ACC112 (cell line): ENCODE results near the gene AFF1.

ENCODE experiments used
- H2AFZ ChIP-seq: fragments of 200-600 bp; sonication (generic); one replicate; pipeline ENCODE4 v1.6.0; 2017; ENCODE audit warnings: antibody characterized with exemption, low read length; ENCODE audit not compliant: unreplicated experiment
- H3K27ac ChIP-seq: fragments of 200-600 bp; sonication (generic); 2 replicates; pipeline ENCODE4 v1.5.1; 2014; ENCODE audit warnings: low read depth, mild to moderate bottlenecking, antibody characterized with exemption, low read length, moderate library complexity
- H3K27me3 ChIP-seq: fragments of 200-600 bp; sonication (generic); 2 replicates; pipeline ENCODE4 v1.6.1; 2014; ENCODE audit warnings: mild to moderate bottlenecking, antibody characterized with exemption, low read length, moderate library complexity, mixed read lengths; ENCODE audit not compliant: insufficient read depth
- H3K36me3 ChIP-seq: fragments of 200-600 bp; sonication (generic); 2 replicates; pipeline ENCODE4 v1.6.1; 2016; ENCODE audit warnings: mild to moderate bottlenecking, antibody characterized with exemption, low read length, moderate library complexity, mixed read lengths; ENCODE audit not compliant: insufficient read depth
- H3K4me1 ChIP-seq: fragments of 200-600 bp; sonication (generic); one replicate; pipeline ENCODE4 v1.6.1; 2016; ENCODE audit warnings: low read length, mixed read lengths; ENCODE audit not compliant: insufficient read depth, unreplicated experiment, control insufficient read depth
- H3K4me3 ChIP-seq: fragments of 200-600 bp; sonication (generic); 2 replicates; pipeline ENCODE4 v1.5.1; 2014; ENCODE audit warnings: mild to moderate bottlenecking, low read depth, low read length
- H3K79me2 ChIP-seq: fragments of 200-600 bp; sonication (generic); one replicate; pipeline ENCODE4 v1.6.0; 2016; ENCODE audit warnings: low read length; ENCODE audit not compliant: control insufficient read depth, unreplicated experiment, insufficient read depth

Gene AFF1

DNA sequence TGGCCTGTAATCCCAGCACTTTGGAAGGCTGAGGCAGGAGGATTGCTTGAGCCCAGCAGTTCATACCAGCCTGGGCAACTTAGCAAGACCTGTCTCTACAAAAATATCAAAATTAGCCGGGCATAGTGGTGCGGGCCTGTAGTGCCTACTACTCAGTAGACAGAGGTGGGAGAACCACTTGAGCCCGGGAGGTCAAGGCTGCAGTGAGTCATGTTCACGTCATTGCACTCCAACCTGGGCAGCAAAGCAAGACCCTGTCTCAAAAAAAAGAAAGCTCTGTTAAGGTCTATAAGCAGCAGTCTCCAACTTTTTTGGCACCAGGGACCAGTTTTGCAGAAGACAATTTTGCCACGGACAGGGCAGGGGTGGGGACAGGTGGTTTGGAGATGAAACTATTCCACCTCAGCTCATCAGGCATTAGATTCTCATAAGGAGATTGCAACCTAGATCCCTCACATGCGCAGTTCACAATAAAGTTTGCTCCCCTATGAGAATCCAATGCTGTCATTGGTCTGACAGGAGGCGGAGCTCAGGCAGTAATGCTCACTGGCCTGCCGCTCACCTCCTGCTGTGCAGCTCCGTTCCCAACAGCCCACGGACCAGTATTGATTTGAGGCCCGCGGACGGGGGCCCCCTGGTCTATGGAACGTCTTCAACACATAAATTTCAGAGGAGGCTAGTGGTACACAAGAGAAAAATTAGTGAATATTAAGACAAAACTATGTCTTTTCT is 217.7 kb downstream of the AFF1 start:
- H3K4me1 ChIP-seq: no peaks in the 10 kb centered on the region
- no peak overlapping the region for H2AFZ ChIP-seq
- no peak overlapping the region for H3K4me3 ChIP-seq
- no peaks in the 10 kb centered on the region for H3K27me3 ChIP-seq
- H3K36me3 ChIP-seq: no peaks in the 10 kb centered on the region
- no peak overlapping the region for H3K27ac ChIP-seq
- no peaks in the 10 kb centered on the region for H3K79me2 ChIP-seq

DNA sequence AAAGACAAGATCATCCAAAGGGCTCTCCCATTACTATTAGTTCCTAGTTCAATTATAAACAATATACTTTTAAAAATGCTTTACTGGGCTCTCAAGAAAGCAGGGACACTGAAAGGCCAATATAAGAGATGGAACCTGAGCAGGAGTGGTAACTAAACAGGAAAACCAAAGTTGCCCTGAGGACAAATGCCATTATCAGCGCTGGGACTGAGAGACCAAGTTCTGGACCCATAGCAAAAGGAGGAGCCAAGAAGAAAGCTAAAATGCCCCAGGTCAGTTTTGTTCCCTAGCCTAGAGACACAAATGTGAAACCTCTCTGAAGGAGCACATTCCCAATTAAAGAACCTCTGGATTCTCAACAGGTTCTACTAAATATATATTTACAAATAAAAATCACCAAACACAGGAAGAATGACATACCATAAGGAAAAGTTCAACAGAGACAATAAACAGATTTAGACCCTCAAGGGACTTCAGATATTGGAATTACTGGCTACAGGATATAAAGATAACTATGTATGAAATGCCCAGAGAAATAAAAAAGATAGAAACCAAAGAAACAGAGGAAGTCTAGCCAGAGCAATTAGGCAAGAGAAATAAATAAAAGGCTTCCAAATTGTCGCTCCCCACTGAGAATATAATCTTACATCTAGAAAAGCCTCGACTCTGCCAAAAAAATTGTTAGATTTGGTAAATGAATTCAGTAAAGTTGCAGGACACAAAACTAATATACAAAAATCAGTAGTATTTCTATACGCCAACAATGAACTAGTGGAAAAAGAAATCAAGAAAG is 218.5 kb downstream of the AFF1 start:
- Histone ChIP-seq H3K4me3 (no peak overlapping the region), H3K4me1 (no peaks in the 10 kb centered on the region), H3K36me3 (no peaks in the 10 kb centered on the region), H3K27me3 (no peaks in the 10 kb centered on the region), H3K27ac (no peak overlapping the region), H2AFZ (no peak overlapping the region), H3K79me2 (no peaks in the 10 kb centered on the region)

DNA sequence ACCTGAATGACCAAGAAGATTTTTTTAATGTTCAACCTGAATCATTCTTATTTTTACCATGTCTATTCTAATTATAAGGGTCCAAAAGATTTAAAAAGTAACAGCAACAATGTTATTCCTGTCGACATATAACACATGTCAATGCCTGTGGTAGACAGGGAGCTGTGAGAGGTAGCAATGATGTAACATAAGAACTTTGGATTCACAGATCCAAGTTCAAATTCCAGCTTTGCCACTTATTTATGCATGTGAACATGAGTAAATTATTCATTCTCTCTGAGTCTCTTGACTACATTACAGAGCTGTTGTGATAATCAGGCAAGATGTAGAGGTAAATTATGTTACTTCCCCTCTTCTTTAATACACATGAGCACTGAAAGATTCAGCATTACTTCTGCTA is 231.1 kb downstream of the AFF1 start:
- Histone ChIP-seq H3K4me1 (no peaks in the 10 kb centered on the region), H3K79me2 (no peaks in the 10 kb centered on the region), H3K36me3 (no peaks in the 10 kb centered on the region), H3K27me3 (no peaks in the 10 kb centered on the region), H2AFZ (no peak overlapping the region), H3K27ac (no peak overlapping the region), H3K4me3 (no peak overlapping the region)

DNA sequence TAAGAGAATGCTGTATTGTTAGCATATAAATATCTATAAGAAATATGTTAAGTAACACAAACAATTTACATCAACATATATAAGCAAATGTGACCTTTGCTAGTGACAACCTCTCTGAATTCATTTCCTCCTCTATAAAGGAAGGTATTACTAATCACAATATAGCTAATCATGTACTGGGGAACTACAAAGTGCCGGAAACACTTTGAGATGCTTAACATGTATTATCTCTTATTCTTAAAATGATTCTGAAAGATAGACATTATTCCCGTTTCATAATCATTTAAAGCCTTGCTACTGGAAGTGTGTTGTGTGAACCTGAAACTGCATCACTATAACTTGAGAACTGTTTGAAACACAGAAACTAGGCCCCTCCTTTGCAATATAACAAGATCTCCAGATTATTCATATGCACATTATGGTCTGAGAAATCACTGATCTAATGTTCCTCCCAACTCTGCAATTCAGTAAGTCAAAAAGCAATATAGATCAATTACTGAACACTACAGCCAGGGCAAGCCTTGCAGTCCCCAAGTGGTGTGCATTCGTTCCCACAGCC is 231.6 kb downstream of the AFF1 start:
- Histone ChIP-seq H3K4me1 (no peaks in the 10 kb centered on the region), H3K27ac (no peak overlapping the region), H3K4me3 (no peak overlapping the region), H3K27me3 (no peaks in the 10 kb centered on the region), H3K36me3 (no peaks in the 10 kb centered on the region), H2AFZ (no peak overlapping the region), H3K79me2 (no peaks in the 10 kb centered on the region)

DNA sequence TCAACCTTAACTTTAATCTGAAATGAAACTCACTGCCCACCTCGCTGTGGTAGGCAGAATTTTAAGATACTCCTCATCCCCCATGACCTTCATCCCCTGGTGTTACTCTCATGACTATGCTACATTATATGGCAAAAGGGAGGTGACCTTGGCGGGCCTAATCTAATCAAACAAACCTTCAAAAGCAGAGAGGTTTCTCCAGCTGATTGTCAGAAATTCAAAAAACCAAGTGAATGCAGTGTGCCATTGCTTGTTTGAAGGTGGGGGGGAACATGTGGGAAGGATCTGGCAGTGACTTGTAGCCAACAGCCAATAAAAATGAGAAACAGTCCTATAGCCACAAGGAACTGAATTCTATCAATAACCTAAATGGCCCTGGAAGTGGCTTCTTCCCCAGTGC is 237.1 kb downstream of the AFF1 start:
- no peaks in the 10 kb centered on the region for H3K79me2 ChIP-seq
- no peaks in the 10 kb centered on the region for H3K36me3 ChIP-seq
- no peak overlapping the region for H3K27ac ChIP-seq
- H3K4me3 ChIP-seq: no peak overlapping the region
- H3K4me1 ChIP-seq: no peaks in the 10 kb centered on the region
- H2AFZ ChIP-seq: no peak overlapping the region
- H3K27me3 ChIP-seq: no peaks in the 10 kb centered on the region

DNA sequence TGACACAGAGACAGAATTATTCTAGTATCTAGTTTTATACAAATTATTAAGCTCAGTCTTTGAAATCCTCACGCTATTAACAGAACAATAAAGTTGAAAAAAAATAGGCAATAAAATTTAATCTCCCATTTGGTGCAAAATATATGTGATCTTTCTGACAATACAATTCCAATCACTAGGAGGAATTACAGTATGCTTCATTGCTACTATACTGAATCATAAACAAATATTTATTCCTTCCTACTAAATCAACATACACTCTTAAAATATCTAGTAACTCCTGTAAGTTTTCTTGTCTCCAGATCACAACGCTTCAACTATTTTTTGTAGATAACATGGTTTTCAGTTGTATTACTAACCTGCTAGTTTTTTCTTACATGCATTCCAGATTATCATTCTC is 239.9 kb downstream of the AFF1 start:
- Histone ChIP-seq H2AFZ (no peak overlapping the region), H3K27ac (no peak overlapping the region), H3K79me2 (no peaks in the 10 kb centered on the region), H3K36me3 (no peaks in the 10 kb centered on the region), H3K27me3 (no peaks in the 10 kb centered on the region), H3K4me3 (no peak overlapping the region), H3K4me1 (no peaks in the 10 kb centered on the region)

DNA sequence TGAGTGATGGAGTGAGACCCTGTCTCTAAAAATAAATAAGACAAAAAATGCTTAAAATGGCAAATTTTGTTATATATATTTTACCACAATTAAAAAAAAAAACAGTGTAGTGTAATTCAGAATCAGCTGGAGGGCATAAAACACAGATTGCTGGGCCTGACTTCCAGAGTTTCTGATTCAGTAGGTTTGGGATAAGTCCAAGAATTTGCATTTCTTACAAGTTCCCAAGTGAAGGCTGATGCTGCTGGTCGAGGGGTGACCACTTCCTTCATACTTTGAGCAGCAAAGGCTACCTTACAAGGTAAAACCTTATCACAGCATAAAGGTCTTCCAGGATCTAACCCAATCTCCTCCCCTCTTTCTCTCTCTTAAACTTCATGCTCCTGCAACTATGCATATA is 244.9 kb downstream of the AFF1 start:
- no peak overlapping the region for H2AFZ ChIP-seq
- no peaks in the 10 kb centered on the region for H3K4me1 ChIP-seq
- no peaks in the 10 kb centered on the region for H3K27me3 ChIP-seq
- H3K4me3 ChIP-seq: no peak overlapping the region
- no peak overlapping the region for H3K27ac ChIP-seq
- no peaks in the 10 kb centered on the region for H3K79me2 ChIP-seq
- no peaks in the 10 kb centered on the region for H3K36me3 ChIP-seq

DNA sequence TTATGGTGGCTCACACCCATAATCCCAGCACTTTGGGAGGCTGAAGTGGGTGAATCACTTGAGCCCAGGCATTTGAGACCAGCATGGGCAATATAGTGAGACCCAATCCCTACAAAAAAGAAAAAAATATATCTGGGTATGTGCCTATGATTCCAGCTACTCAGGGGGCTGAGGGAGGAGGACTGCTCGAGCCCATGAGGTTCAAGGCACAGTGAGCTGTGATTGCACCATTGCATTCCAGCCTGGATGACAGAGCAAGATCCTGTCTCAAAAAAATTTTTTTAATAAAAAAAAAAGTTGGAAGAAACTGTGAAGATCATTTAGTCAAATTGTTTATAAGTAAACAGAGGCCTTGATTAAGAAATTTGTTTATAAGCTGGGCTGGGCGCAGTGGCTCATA is 246.0 kb downstream of the AFF1 start:
- no peaks in the 10 kb centered on the region for H3K36me3 ChIP-seq
- no peaks in the 10 kb centered on the region for H3K27me3 ChIP-seq
- H3K4me1 ChIP-seq: no peaks in the 10 kb centered on the region
- H3K4me3 ChIP-seq: no peak overlapping the region
- H3K79me2 ChIP-seq: no peaks in the 10 kb centered on the region
- H2AFZ ChIP-seq: no peak overlapping the region
- H3K27ac ChIP-seq: no peak overlapping the region

DNA sequence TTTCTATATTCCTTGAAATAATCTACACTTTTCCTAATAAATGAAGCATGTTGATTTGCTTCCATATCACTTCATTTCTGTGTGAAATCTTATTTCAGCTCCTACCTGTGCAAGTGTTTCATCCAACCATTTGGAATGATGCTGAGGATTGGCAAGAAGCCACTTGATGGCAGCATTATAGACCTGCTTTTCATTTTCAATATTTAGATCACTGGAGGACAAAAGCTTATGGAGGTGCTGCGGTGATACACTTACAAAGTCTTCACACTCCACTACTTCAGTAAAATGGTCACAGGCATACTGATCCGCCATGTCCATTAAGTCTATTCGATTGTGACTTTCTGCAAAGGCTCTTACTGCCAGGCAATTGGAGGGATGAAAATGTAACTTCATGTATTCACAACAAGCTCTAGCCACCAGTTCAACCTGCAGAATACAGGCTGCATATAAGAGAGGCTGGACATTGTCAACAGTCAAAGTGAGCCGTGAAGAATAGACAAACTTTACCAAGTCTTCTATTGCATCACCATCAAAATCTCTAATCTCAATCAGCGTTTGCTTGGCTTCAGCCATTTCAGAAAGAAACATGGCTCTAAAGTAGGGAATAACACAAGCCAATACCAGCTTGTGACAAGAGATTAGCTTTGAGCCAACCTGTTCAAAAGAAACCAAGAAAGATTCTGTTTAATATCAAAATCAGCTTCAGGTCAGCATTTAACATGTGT is 250.5 kb downstream of the AFF1 start:
- H3K79me2 ChIP-seq: no peaks in the 10 kb centered on the region
- H3K4me3 ChIP-seq: no peak overlapping the region
- H3K27ac ChIP-seq: no peak overlapping the region
- no peak overlapping the region for H2AFZ ChIP-seq
- H3K36me3 ChIP-seq: no peaks in the 10 kb centered on the region
- H3K4me1 ChIP-seq: no peaks in the 10 kb centered on the region
- no peaks in the 10 kb centered on the region for H3K27me3 ChIP-seq

DNA sequence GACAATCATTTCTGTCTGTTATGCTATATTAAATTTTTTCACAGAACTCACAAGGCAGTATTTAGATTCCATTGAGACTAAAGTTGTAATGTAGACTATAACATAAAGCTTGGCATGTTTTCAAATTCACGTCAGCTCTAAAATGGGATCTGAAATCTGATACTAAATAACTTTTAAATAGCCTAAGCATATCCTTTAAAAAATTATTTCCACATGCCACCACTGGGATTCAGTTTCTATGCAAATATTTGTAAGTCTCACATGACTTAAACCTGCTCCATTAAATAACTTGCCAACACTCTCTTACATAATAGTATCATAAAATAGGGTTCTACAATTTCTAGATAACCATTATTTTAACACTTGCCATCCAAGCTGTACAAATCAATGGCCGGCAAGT is 253.2 kb downstream of the AFF1 start:
- Histone ChIP-seq H3K27me3 (no peaks in the 10 kb centered on the region), H3K4me1 (no peaks in the 10 kb centered on the region), H2AFZ (no peak overlapping the region), H3K4me3 (no peak overlapping the region), H3K79me2 (no peaks in the 10 kb centered on the region), H3K36me3 (no peaks in the 10 kb centered on the region), H3K27ac (no peak overlapping the region)
